ENCODE data around the gene YIF1B. TPM values are rescaled to one million over a fixed set of nuclear protein-coding genes. Genes with fewer than 3 reads are reported as not detected.

YIF1B gene
- total RNA-seq, 2 experiments from 2014 or later = 15.9 to 17.1 TPM

GRCh38 chr19:38268539-38268938 lies 47.2 kb downstream of the YIF1B start:
- intact Hi-C loops (cut with DNase I, micrococcal nuclease) = loop anchor here in 1 of 2 experiments (5.0 kb wide), 1 partner anchor 44 kb away; no protein-coding TSS in a partner anchor
- no peaks in the 10 kb centered on the region for H3K27me3 Mint-ChIP-seq
- H3K27ac Mint-ChIP-seq = no peak overlapping the region
- H3K4me1 Mint-ChIP-seq (ENCODE audit: low read depth) = peaks cover 32% of the 10 kb centered on the region
- H3K4me3 ChIP-seq (ENCODE audit: low read length) = no peak overlapping the region
- ATAC-seq (ENCODE audit: poor library complexity) (no peak), DNase-seq (peak in 1 of 14 experiments; percentile 27)
- TF ChIP-seq CTCF (IDR thresholded peaks at IDR 0.05) = no peak
- POLR2A ChIA-PET = no interaction called here
- CTCF ChIA-PET = no interaction called here
- no peak overlapping the region for H3K27ac ChIP-seq (ENCODE audit: low read depth in 1 of 2, low read length in 2 of 2)
- H3K27me3 ChIP-seq (ENCODE audit: control insufficient read depth in 1 of 2, insufficient read depth in 2 of 2, low read length in 2 of 2) = no peaks in the 10 kb centered on the region
- no peak overlapping the region for H3K4me3 Mint-ChIP-seq
- H3K4me1 ChIP-seq (ENCODE audit: insufficient read depth, low read length) = peaks cover 23% of the 10 kb centered on the region
- H3K36me3 ChIP-seq (ENCODE audit: insufficient read depth, low read length) = no peaks in the 10 kb centered on the region
- H3K9me3 Mint-ChIP-seq = no peaks in the 10 kb centered on the region
- no peaks in the 10 kb centered on the region for H3K9me3 ChIP-seq (ENCODE audit: control insufficient read depth in 1 of 2, insufficient read depth in 1 of 2, low read length in 2 of 2)
- H3K36me3 Mint-ChIP-seq (ENCODE audit: low read depth) = peaks cover 5% of the 10 kb centered on the region

DNA sequence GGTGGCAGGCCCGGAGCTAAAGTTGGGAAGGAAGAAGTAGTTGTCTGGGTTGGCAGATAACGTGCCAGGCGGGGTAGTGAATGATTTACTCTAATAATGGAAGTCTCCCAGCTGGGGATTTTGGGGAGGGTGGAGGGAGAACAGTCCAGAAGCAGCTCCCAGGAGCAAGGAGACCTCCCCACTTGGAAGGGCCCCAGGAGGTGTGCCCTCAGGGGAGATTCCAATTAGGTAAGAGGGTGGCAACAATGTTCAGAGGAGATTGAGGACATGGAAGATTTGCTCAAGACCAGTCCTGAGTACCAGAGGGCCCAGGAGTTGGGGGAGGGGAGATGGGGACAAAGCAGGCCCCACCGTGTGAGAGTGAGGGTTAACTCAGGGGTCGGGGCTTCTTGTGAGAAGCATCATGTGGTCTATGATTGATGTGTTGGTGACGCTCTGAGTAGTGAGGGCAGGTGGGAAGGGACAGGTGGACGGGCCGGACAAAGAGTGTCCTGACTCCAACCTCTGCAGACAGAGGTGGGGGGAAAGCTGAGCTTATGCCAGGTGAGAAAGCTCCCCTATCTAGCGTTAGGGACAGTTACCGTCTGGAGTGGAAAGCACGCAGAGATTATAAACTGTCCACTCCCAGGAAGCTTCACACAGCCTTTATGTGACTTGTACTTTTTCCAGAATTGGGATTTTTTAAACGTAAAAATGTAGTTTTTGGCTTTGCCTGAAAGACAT lies 47.8 kb downstream of the YIF1B start:
- no peak overlapping the region for H3K4me3 Mint-ChIP-seq
- H3K27ac ChIP-seq (ENCODE audit: low read depth in 1 of 2, low read length in 2 of 2) = no peak overlapping the region
- no peak overlapping the region for H3K4me3 ChIP-seq (ENCODE audit: low read length)
- ATAC-seq (ENCODE audit: poor library complexity) = no peak
- no peaks in the 10 kb centered on the region for H3K27me3 Mint-ChIP-seq
- intact Hi-C loops (cut with DNase I, micrococcal nuclease) = loop anchor here in 1 of 2 experiments (5.0 kb wide), 1 partner anchor 44 kb away; no protein-coding TSS in a partner anchor
- H3K36me3 ChIP-seq (ENCODE audit: insufficient read depth, low read length) = no peaks in the 10 kb centered on the region
- H3K9me3 Mint-ChIP-seq = no peaks in the 10 kb centered on the region
- no peak for TF ChIP-seq CTCF (IDR thresholded peaks at IDR 0.05)
- no peak for DNase-seq
- H3K27ac Mint-ChIP-seq = no peak overlapping the region
- H3K36me3 Mint-ChIP-seq (ENCODE audit: low read depth) = peaks cover 5% of the 10 kb centered on the region
- POLR2A ChIA-PET = no interaction called here
- CTCF ChIA-PET = interaction anchor here (1.0 kb wide), 1 partner anchor 24 kb away, joined by 3 read pairs; no protein-coding TSS in a partner anchor
- peaks cover 31% of the 10 kb centered on the region for H3K4me1 Mint-ChIP-seq (ENCODE audit: low read depth)
- H3K27me3 ChIP-seq (ENCODE audit: control insufficient read depth in 1 of 2, insufficient read depth in 2 of 2, low read length in 2 of 2) = no peaks in the 10 kb centered on the region
- no peaks in the 10 kb centered on the region for H3K9me3 ChIP-seq (ENCODE audit: control insufficient read depth in 1 of 2, insufficient read depth in 1 of 2, low read length in 2 of 2)
- peaks cover 24% of the 10 kb centered on the region for H3K4me1 ChIP-seq (ENCODE audit: insufficient read depth, low read length)

DNA sequence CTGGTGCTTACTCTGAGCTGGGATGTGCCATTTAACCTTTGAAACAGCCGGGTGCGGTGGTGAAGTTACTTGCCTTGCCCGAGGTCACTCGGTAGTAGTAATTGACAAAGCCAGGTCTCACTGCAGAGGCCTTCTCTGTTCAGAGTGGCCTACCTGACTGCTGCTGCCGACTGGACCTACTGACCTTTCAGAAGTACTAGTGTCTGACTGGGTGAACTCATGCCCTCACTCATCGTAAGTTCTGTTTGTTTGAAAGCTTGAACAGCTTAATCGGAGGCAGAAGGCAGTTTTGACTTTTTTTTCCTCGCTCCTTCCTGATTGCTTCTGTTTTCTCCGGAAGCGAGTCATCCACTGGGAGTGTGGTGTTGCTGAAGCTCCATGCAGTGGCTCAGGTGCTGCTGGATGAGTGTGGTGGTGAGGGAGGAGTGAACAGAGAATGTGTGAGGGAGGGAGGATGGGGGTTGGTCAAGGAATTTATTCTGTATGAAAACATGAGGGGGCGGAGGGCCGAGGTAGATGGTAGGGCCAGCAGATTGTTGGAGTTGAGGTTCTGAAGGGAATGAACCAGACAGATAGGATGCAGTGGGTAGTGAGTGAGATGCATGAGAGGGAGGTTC lies 48.7 kb downstream of the YIF1B start:
- H3K4me3 ChIP-seq (ENCODE audit: low read length) = no peak overlapping the region
- Mint-ChIP-seq H3K27me3 (no peaks in the 10 kb centered on the region), H3K9me3 (no peaks in the 10 kb centered on the region), H3K36me3 (ENCODE audit: low read depth) (peaks cover 1% of the 10 kb centered on the region), H3K4me3 (peak overlapping the region; percentile 27), H3K4me1 (ENCODE audit: low read depth) (peaks cover 31% of the 10 kb centered on the region), H3K27ac (no peak overlapping the region)
- H3K27me3 ChIP-seq (ENCODE audit: control insufficient read depth in 1 of 2, insufficient read depth in 2 of 2, low read length in 2 of 2) = no peaks in the 10 kb centered on the region
- H3K9me3 ChIP-seq (ENCODE audit: control insufficient read depth in 1 of 2, insufficient read depth in 1 of 2, low read length in 2 of 2) = no peaks in the 10 kb centered on the region
- ATAC-seq (ENCODE audit: poor library complexity) (no peak), DNase-seq (no peak)
- H3K36me3 ChIP-seq (ENCODE audit: insufficient read depth, low read length) = no peaks in the 10 kb centered on the region
- no peak overlapping the region for H3K27ac ChIP-seq (ENCODE audit: low read depth in 1 of 2, low read length in 2 of 2)
- intact Hi-C loops (cut with DNase I, micrococcal nuclease) = loop anchor here in 1 of 2 experiments (5.0 kb wide), 1 partner anchor 45 kb away; no protein-coding TSS in a partner anchor
- peaks cover 24% of the 10 kb centered on the region for H3K4me1 ChIP-seq (ENCODE audit: insufficient read depth, low read length)
- ChIA-PET CTCF (interaction anchor here (1.0 to 1.4 kb wide), 2 partner anchors 23 to 53 kb away, joined by 3 read pairs; no protein-coding TSS in a partner anchor), POLR2A (no interaction called here)
- TF ChIP-seq CTCF (IDR thresholded peaks at IDR 0.05) = no peak
